HG03097 (cell line): ENCODE data around the gene FOXP1.

Experiments used
- ATAC-seq: cut with Tn5 transposase; IDR thresholded peaks from one replicate; pipeline ENCODE4 v1.9.1; 2021; ENCODE audit not compliant: unreplicated experiment, low FRiP score

FOXP1 gene

GRCh38 chr3:70930066-70930465 lies 653.5 kb downstream of the FOXP1 start:
- ATAC-seq, result no peak

GRCh38 chr3:70927239-70927638 lies 656.3 kb downstream of the FOXP1 start:
- ATAC-seq, result no peak

GRCh38 chr3:70926835-70927234 lies 656.7 kb downstream of the FOXP1 start:
- no peak for ATAC-seq

GRCh38 chr3:70919661-70920060 lies 663.9 kb downstream of the FOXP1 start:
- no peak for ATAC-seq

- ATAC-seq, result no peak
Observed at GRCh38 chr3:70919091-70919490, 664.4 kb downstream of the FOXP1 start.

- ATAC-seq, result no peak
Observed at GRCh38 chr3:70916375-70917055, 667.0 kb downstream of the FOXP1 start.

GRCh38 chr3:70914862-70915261 lies 668.7 kb downstream of the FOXP1 start:
- ATAC-seq, result no peak

GRCh38 chr3:70911719-70912118 lies 671.8 kb downstream of the FOXP1 start:
- ATAC-seq, result no peak

- ATAC-seq, result no peak
Observed at GRCh38 chr3:70905491-70905890, 678.0 kb downstream of the FOXP1 start.
